H1 (cell line): ENCODE results near the gene RENBP. TPM values are rescaled to one million over a fixed set of nuclear protein-coding genes. Genes with fewer than 3 reads are reported as not detected.

Source experiments
- BACH1 ChIP-seq: IDR thresholded peaks from 2 replicates; pipeline ENCODE4 v1.6.1; 2012; ENCODE audit warnings: low read length, improper control_type of control experiment
- CBX8 ChIP-seq: fragments of 300-800, 300-1000 bp; sonication (generic); IDR thresholded peaks from 2 replicates; pipeline ENCODE4 v1.7.1; 2016; ENCODE audit warnings: low read depth, low read length, borderline replicate concordance
- EZH2 ChIP-seq: fragments of 200-600 bp; sonication (generic); IDR thresholded peaks from 2 replicates; pipeline ENCODE4 v1.7.1; 2012; ENCODE audit warnings: low read depth, mild to moderate bottlenecking, moderate library complexity, low read length, inconsistent platforms; ENCODE audit not compliant: severe bottlenecking
- HDAC2 ChIP-seq, 2 experiments: fragments of 300-600 bp in 1 of 2; sonication (generic) in 1 of 2; IDR thresholded peaks; 2 replicates each; pipeline ENCODE4 v1.6.1; 2011 to 2012; ENCODE audit warnings: low read depth in 2 of 2, low read length in 2 of 2, mild to moderate bottlenecking in 2 of 2, moderate library complexity in 2 of 2, borderline replicate concordance in 1 of 2, inconsistent platforms in 1 of 2
- NRF1 ChIP-seq: IDR thresholded peaks from 2 replicates; pipeline ENCODE4 v1.6.1; 2011; ENCODE audit warnings: mild to moderate bottlenecking, low read depth, low read length, improper control_type of control experiment
- polyA plus RNA-seq, 7 experiments: library from polyadenylated mRNA; depleted of rRNA in 3 of 7; stranded (reverse) in 5 of 7; unstranded in 2 of 7; fragments of >200 nt in 5 of 7; fragments of 200-250 nt in 2 of 7; gene quantifications; 1 replicate in 5 of 7; 2 replicates in 1 of 7; 4 replicates in 1 of 7; pipeline versions ENCODE4 v1.2.1 to v1.2.3, GENCODE V29; 2011 to 2013; ENCODE audit warnings: missing spikeins in 2 of 7, mixed read lengths in 2 of 7
- total RNA-seq: library from RNA; stranded (reverse); fragmentation: NEBNext Ultra II Directional; extraction: Animal tissue kit (Norgen Biotek cat#: 25700); gene quantifications from 2 replicates; pipeline ENCODE4 v1.2.1, GENCODE V29; 2021

Gene RENBP
- total and polyA plus RNA-seq, 2 of the 8 experiments (the other 6 are each of a cell fraction or from before 2014, with no cell fraction given) = 12.4 to 21.8 TPM

- TF ChIP-seq HDAC2 (IDR thresholded peaks at IDR 0.05; ENCODE audit: borderline replicate concordance in 1 of 2, low read depth in 2 of 2, low read length in 2 of 2) = no peak
- no peak for TF ChIP-seq CBX8
- no peak for TF ChIP-seq BACH1
- TF ChIP-seq EZH2 = no peak
- TF ChIP-seq NRF1 = no peak
Observed at GRCh38 chrX:153974726-153975286, 30.4 kb upstream of the RENBP start (continued).
